ENCODE measurements around the gene PDE8B.

GRCh38 chr5:77209495-77210090 is 887 bp upstream of the PDE8B start:
- TF ChIP-seq CTCF (IDR thresholded peaks at IDR 0.05; ENCODE audit: low read depth, low read length), result no peak
- no peak for TF ChIP-seq EZH2phosphoT487 (IDR thresholded peaks at IDR 0.05; ENCODE audit: low read depth)
